Kidney (tissue), 14 donors: ENCODE results near the gene AUTS2. TPM values are rescaled to one million over a fixed set of nuclear protein-coding genes. Genes with fewer than 3 reads are reported as not detected.

Experiments
- DNase-seq, 5 donors: peaks; one replicate each; pipeline ENCODE4 v3.0.0-alpha.2; 2013 to 2020
- FAIRE-seq: peaks from 2 replicates; lab custom pipeline; 2012; peaks lifted over from hg19 to GRCh38; lab: Jason Lieb, UNC
- H3K27ac ChIP-seq, 2 donors: one replicate each; pipeline ENCODE4 v1.7.0; 2013; ENCODE audit warnings: low read depth in 2 of 2, low read length in 2 of 2, inconsistent platforms in 1 of 2
- H3K27me3 ChIP-seq: one replicate; pipeline ENCODE4 v1.7.1; 2013; ENCODE audit warnings: low read length, inconsistent platforms; ENCODE audit not compliant: control insufficient read depth, insufficient read depth
- H3K36me3 ChIP-seq, 3 donors: one replicate each; pipeline versions ENCODE4 v1.7.0 to v1.7.1; 2013; ENCODE audit warnings: low read length in 3 of 3, control low read depth in 1 of 3, inconsistent platforms in 1 of 3; ENCODE audit not compliant: insufficient read depth in 3 of 3, control insufficient read depth in 2 of 3
- H3K4me1 ChIP-seq, 3 donors: one replicate each; pipeline versions ENCODE4 v1.7.0 to v1.7.1; 2013; ENCODE audit warnings: low read length in 3 of 3, inconsistent platforms in 1 of 3, low read depth in 1 of 3; ENCODE audit not compliant: control insufficient read depth in 2 of 3, insufficient read depth in 2 of 3
- H3K4me3 ChIP-seq, 3 donors: one replicate each; pipeline versions ENCODE4 v1.7.0 to v1.8.1; 2013; ENCODE audit warnings: low read length in 3 of 3, control low read depth in 1 of 3, inconsistent platforms in 1 of 3
- H3K9ac ChIP-seq, 3 donors: one replicate each; pipeline versions ENCODE4 v1.7.0 to v1.7.1; 2013; ENCODE audit warnings: low read length in 3 of 3, control low read depth in 1 of 3, inconsistent platforms in 1 of 3
- H3K9me3 ChIP-seq, 3 donors: one replicate each; pipeline versions ENCODE4 v1.7.0 to v1.7.1; 2013; ENCODE audit warnings: low read length in 3 of 3, control low read depth in 1 of 3, inconsistent platforms in 1 of 3; ENCODE audit not compliant: control insufficient read depth in 2 of 3, insufficient read depth in 1 of 3
- intact Hi-C: fragments of 100-400 bp; cut with DNase I; formaldehyde crosslinking; loops from one replicate; pipeline ENCODE4 v1.11.1; 2022
- polyA plus RNA-seq: library from polyadenylated mRNA; stranded (reverse); fragments of 350-450 nt; fragmentation: Illumina TruSeq; extraction: RNeasy Lipid Tissue Mini Kit (QIAGEN cat#74804); gene quantifications from one replicate; pipeline ENCODE4 v1.2.3, GENCODE V29; 2014; ENCODE audit warnings: low read depth, low replicate concordance; ENCODE audit not compliant: insufficient read depth
- total RNA-seq: library from RNA; stranded (reverse); fragmentation: NEBNext Ultra II Directional; extraction: Animal tissue kit (Norgen Biotek cat#: 25700); gene quantifications from one replicate; pipeline ENCODE4 v1.2.1, GENCODE V29; 2021
- TF ChIP-seq, protein P1 (sequence below): IDR thresholded peaks from 3 replicates; pipeline ENCODE4 v1.5.1; 2012; ENCODE audit warnings: mild to moderate bottlenecking, moderate library complexity, borderline replicate concordance; ENCODE audit not compliant: insufficient read depth; ENCODE audit errors: extremely low read depth
- donor health status: control.
- donor health status: control.
- donor health status: control.
- donor health status: control.
- donor health status: control.
- donor health status: DM: yes; HTN: yes; CAD: no.
- donor health status: Normal renal cell carcinoma (clear cell type).

The AUTS2 gene
- total and polyA plus RNA-seq, 2 donors from 2014 or later = 5.2 to 33.8 TPM

- Histone ChIP-seq H3K27ac (no peak overlapping the region), H3K4me3 (no peak overlapping the region), H3K36me3 (no peaks in the 10 kb centered on the region), H3K9me3 (no peaks in the 10 kb centered on the region), H3K27me3 (no peaks in the 10 kb centered on the region), H3K9ac (no peak overlapping the region), H3K4me1 (no peaks in the 10 kb centered on the region)
- intact Hi-C loops = no loop called here
- no peak for FAIRE-seq
- DNase-seq = no peak
- TF ChIP-seq, protein P1, sequence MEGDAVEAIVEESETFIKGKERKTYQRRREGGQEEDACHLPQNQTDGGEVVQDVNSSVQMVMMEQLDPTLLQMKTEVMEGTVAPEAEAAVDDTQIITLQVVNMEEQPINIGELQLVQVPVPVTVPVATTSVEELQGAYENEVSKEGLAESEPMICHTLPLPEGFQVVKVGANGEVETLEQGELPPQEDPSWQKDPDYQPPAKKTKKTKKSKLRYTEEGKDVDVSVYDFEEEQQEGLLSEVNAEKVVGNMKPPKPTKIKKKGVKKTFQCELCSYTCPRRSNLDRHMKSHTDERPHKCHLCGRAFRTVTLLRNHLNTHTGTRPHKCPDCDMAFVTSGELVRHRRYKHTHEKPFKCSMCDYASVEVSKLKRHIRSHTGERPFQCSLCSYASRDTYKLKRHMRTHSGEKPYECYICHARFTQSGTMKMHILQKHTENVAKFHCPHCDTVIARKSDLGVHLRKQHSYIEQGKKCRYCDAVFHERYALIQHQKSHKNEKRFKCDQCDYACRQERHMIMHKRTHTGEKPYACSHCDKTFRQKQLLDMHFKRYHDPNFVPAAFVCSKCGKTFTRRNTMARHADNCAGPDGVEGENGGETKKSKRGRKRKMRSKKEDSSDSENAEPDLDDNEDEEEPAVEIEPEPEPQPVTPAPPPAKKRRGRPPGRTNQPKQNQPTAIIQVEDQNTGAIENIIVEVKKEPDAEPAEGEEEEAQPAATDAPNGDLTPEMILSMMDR = no peak
Measured at GRCh38 chr7:69953136-69954067, 355.1 kb downstream of the AUTS2 start.

DNA sequence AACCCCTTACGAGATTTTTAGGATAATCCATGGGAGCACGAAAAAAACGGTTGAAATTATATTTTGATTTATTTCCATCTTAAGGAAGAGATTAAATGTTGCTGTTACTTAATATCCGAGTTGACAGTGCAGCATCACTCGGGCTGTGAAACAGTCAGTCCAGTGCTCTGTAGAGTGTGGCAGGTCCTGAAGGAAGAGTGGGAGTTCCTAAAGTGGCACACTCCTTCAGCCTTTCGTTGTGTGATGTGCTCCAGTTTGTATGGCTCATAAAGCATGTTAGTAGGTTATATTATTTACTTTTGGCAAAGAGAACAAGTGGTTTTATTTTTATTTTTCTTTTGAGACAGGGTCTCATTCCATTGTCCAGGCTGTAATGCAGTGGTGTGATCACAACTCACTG lies 358.3 kb downstream of the AUTS2 start:
- FAIRE-seq (no peak), DNase-seq (peak in 3 of 5 donors; percentile 45 to 82 (median 68))
- H3K4me3 ChIP-seq = no peak overlapping the region
- no peak overlapping the region for H3K9ac ChIP-seq
- no peaks in the 10 kb centered on the region for H3K4me1 ChIP-seq
- no peaks in the 10 kb centered on the region for H3K9me3 ChIP-seq
- TF ChIP-seq, protein P1 = no peak
- H3K27me3 ChIP-seq = no peaks in the 10 kb centered on the region
- H3K27ac ChIP-seq = no peak overlapping the region
- intact Hi-C loops = no loop called here
- H3K36me3 ChIP-seq = no peaks in the 10 kb centered on the region

GRCh38 chr7:69957661-69958060 lies 359.4 kb downstream of the AUTS2 start:
- no peaks in the 10 kb centered on the region for H3K36me3 ChIP-seq
- TF ChIP-seq, protein P1 = no peak
- no peak overlapping the region for H3K4me3 ChIP-seq
- DNase-seq = no peak
- no peak for FAIRE-seq
- no peak overlapping the region for H3K9ac ChIP-seq
- no peaks in the 10 kb centered on the region for H3K27me3 ChIP-seq
- intact Hi-C loops = no loop called here
- H3K9me3 ChIP-seq = no peaks in the 10 kb centered on the region
- H3K27ac ChIP-seq = no peak overlapping the region
- peaks cover 0 to 3% (median 0%) of the 10 kb centered on the region in 3 donors for H3K4me1 ChIP-seq
